RWPE1 (cell line): ENCODE measurements around the gene UST.
A peak's percentile ranks its signal among the peaks of the same experiment; 100 is the strongest.

Source experiments
- CTCF ChIA-PET: fragments of 350-600 bp; sonication (Branson Sonifier 250); formaldehyde crosslinking; extraction: SDS; loops from one replicate; lab custom pipeline; 2021; lab: Yijun Ruan, JAX
- POLR2A ChIA-PET: fragments of 400-600 bp; formaldehyde crosslinking; extraction: SDS; loops from one replicate; lab custom pipeline; 2020; ENCODE audit warnings: antibody characterized with exemption; ENCODE audit not compliant: low non-redundant PET; lab: Yijun Ruan, JAX
- DNase-seq: peaks from one replicate; pipeline ENCODE4 v3.0.0; 2012; ENCODE audit warnings: low spot score
- H3K27ac ChIP-seq: fragments of 450-650 bp; 2 replicates; pipeline ENCODE4 v1.5.1; 2017
- TF ChIP-seq, protein P1 (sequence below): fragments of 450-650 bp; conservative IDR thresholded peaks from 2 replicates; pipeline ENCODE4 v1.5.1; 2017; ENCODE audit warnings: low read depth, mild to moderate bottlenecking

UST gene, protein sequence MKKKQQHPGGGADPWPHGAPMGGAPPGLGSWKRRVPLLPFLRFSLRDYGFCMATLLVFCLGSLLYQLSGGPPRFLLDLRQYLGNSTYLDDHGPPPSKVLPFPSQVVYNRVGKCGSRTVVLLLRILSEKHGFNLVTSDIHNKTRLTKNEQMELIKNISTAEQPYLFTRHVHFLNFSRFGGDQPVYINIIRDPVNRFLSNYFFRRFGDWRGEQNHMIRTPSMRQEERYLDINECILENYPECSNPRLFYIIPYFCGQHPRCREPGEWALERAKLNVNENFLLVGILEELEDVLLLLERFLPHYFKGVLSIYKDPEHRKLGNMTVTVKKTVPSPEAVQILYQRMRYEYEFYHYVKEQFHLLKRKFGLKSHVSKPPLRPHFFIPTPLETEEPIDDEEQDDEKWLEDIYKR

DNA sequence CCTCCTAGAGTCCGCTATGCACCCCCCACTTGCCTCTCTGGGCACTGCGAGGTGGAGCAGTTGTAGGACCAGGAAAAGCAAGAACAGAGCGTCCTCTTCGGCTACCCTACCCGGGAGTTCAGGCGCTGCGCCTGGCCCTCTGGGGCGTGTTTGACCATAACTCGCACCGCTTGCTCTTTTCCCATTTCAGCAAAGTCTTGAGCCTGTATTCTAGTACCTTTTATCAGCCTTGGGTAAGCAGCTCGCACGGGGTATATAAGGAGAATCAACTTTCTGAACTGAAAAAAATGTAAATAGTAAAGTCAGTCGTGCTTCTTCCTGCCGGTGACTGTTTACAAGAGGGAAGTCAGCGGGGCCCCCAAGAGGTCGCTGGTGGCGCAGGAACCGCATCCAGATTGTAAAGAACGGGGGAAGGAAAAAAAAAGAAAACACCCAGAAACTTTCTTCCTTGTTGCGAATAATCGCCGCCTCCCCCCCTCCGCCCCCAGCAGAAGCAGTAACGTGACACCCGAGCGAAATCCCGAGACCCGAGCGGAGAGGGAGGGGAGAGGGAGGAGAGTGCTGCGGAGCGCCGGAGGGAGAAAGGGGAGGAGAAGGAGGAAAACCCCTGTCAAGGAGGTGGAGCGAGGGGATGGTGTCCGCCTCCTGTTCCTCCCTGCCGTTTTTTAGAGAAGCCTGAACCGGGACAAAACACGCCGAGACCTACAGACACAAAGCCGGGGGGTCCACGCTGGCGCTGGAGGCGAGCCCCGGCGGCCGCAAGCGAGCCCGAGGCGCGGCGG is at the start of gene UST:
Gene UST, plus strand, starts transcription at position 668 of the 782 bp plus-strand sequence. CDS start 401 bp downstream, outside the sequence.
- DNase-seq = peak; percentile 81
- ChIA-PET POLR2A (no interaction called here), CTCF (no interaction called here)
- H3K27ac ChIP-seq = peak within 1 kb of the TSS; percentile 85
- TF ChIP-seq, protein P1, sequence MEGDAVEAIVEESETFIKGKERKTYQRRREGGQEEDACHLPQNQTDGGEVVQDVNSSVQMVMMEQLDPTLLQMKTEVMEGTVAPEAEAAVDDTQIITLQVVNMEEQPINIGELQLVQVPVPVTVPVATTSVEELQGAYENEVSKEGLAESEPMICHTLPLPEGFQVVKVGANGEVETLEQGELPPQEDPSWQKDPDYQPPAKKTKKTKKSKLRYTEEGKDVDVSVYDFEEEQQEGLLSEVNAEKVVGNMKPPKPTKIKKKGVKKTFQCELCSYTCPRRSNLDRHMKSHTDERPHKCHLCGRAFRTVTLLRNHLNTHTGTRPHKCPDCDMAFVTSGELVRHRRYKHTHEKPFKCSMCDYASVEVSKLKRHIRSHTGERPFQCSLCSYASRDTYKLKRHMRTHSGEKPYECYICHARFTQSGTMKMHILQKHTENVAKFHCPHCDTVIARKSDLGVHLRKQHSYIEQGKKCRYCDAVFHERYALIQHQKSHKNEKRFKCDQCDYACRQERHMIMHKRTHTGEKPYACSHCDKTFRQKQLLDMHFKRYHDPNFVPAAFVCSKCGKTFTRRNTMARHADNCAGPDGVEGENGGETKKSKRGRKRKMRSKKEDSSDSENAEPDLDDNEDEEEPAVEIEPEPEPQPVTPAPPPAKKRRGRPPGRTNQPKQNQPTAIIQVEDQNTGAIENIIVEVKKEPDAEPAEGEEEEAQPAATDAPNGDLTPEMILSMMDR = peak; percentile 45

DNA sequence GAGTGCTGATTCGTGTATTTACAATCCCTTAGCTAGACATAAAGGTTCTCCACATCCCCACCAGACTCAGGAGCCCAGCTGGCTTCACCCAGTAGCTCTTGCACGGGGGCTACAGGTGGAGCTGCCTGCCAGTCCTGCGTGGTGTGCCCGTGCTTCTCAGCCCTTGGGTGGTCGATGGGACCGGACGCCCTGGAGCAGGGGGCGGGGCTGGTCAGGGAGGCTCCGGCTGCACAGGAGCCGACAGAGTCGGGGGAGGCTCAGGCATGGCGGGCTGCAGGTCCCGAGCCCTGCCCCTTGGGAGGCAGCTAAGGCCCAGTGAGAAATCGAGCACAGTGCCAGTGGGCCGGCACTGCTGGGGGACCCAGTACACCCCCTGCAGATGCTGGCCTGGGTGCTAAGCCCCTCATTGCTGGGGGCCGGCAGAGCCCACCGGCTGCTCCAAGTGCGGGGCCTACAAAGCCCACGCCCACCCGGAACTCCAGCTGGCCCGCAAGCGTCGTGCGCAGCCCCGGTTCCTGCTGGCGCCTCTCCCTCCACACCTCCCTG is 48.9 kb upstream of the UST start:
- POLR2A ChIA-PET = no interaction called here
- no peak for DNase-seq
- CTCF ChIA-PET = interaction anchor here (1.6 kb wide), 1 partner anchor 120 kb away, joined by 7 read pairs; no protein-coding TSS in a partner anchor
- no peak overlapping the region for H3K27ac ChIP-seq
- TF ChIP-seq, protein P1 = no peak

DNA sequence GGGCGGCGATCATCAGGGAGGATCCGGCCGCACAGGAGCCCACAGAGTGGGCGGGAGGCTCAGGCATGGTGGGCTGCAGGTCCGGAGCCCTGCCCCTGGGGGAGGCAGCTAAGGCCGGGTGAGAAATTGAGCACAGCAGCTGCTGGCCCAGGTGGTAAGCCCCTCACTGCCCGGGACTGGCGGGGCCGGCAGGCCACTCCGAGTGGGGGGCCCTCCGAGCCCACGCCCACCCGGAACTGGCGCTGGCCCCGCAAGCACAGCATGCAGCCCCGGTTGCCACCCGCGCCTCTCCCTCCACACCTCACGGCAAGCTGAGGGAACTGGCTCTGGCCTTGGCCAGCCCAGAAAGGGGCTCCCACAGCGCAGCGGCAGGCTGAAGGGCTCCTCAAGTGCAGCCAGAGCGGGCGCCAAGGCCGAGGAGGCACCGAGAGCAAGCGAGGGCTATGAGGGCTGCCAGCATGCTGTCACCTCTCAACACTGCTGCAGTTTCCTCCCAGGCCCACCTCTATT is 48.1 kb upstream of the UST start:
- TF ChIP-seq, protein P1 = no peak
- no peak for DNase-seq
- POLR2A ChIA-PET = no interaction called here
- no peak overlapping the region for H3K27ac ChIP-seq
- CTCF ChIA-PET = no interaction called here

DNA sequence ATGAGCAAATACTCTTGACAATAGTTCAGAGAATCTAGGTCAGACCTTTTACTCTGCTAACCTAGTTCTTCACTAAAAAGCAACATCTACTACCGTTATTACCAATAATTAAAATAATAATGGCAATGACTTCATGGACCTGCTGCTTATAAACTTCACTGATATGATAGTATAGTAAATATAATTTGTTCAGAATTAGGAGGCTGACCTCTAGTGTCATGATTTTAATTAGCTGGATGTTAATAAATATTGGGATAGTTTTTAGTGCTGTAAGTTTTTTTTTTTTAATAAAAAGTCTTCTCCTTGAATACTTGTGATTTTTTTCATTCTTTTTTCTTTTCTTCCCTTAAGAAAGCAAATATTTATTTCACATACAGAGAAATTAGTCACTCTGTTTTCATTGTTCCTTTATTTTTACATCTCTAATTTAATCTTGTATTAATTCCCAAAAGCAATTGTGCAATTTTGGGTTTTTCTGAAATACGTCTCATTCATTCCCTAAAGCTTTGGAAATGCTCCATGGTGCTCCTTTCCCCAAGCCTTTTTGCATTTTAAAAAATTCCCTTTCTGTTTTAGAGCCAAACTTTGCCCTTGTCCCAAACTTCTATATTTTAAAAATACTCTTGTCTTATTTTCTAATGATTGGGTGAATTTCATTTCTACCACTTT is 46.6 kb upstream of the UST start:
- POLR2A ChIA-PET = no interaction called here
- TF ChIP-seq, protein P1 = peak; percentile 11; the same call in 1 of the 2 replicates
- DNase-seq = no peak
- CTCF ChIA-PET = interaction anchor here (0.6 to 0.7 kb wide), 3 partner anchors 11 to 48 kb away, joined by 3 to 7 read pairs (median 4); no protein-coding TSS in a partner anchor
- H3K27ac ChIP-seq = no peak overlapping the region

DNA sequence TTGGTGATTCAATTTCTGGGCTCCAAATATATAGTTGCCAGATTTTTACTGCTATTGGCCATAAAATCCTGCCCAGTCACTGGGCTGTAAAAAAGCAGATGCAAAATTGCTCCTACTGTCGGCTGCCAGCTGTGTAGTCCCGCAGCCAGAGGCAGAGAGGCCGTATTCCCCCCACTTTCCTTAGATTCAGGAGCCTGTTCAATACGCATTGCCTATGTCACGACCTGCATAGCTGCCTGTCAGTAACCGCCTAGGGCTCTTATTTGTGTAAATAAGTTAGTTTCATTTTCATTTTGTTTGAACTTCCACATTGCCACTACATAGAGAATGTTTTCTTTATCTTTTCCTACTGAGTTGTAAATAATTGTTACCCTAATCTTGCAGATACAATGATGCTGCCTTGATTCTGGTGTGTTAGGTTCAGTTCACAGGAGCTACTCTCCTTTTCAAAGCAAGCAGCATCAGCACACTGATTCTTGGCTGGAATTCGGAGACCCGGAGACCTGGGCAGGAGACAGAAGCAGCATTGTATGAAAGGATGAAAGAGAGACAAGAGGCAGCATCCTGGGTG is 46.0 kb upstream of the UST start:
- POLR2A ChIA-PET = no interaction called here
- TF ChIP-seq, protein P1 = no peak
- no peak overlapping the region for H3K27ac ChIP-seq
- DNase-seq = peak; percentile 37
- CTCF ChIA-PET = interaction anchor here (0.7 kb wide), 1 partner anchor 10 kb away, joined by 3 read pairs; no protein-coding TSS in a partner anchor
